SK-N-SH (cell line): ENCODE results near the gene CD70. TPM values are rescaled to one million over a fixed set of nuclear protein-coding genes. Genes with fewer than 3 reads are reported as not detected.
"Not testable (repeated sequence)": the region's sequence is repeated elsewhere in the genome, so short reads cannot be mapped to it uniquely, and the experiment has no call there.

Experiments used
- CTCF ChIA-PET: fragments of 300-600, 350-600 bp; formaldehyde crosslinking; extraction: SDS; loops from one replicate; lab custom pipeline; 2021; lab: Yijun Ruan, JAX
- POLR2A ChIA-PET: fragments of 350-600 bp; sonication (Branson Sonifier 250); formaldehyde crosslinking; extraction: SDS; loops from one replicate; lab custom pipeline; 2020; ENCODE audit warnings: antibody characterized with exemption, inconsistent platforms; lab: Yijun Ruan, JAX
- DNase-seq: peaks from one replicate; pipeline ENCODE4 v3.0.0; 2012
- H2AFZ ChIP-seq: fragments of 200-600 bp; sonication (generic); 2 replicates; pipeline ENCODE4 v1.8.1; 2016; ENCODE audit warnings: antibody characterized with exemption, mild to moderate bottlenecking, low read depth
- H3F3A ChIP-seq: fragments of 200-600 bp; sonication (generic); replicated peaks from 2 replicates; pipeline ENCODE3; 2016; ENCODE audit warnings: antibody characterized with exemption, mild to moderate bottlenecking; ENCODE audit not compliant: insufficient read depth
- H3K27ac ChIP-seq, 2 experiments: fragments of 200-500 bp in 1 of 2; fragments of 200-600 bp in 1 of 2; sonication (Bioruptor generic) in 1 of 2; sonication (generic), shearing (Covaris generic) in 1 of 2; 2 replicates each; pipeline versions ENCODE4 v1.5.1 to v1.6.1; 2014 to 2016; ENCODE audit warnings: low read depth in 2 of 2, inconsistent platforms in 1 of 2, low read length in 1 of 2, mild to moderate bottlenecking in 1 of 2, mixed read lengths in 1 of 2
- H3K27me3 ChIP-seq: fragments of 200-600 bp; sonication (generic), shearing (Covaris generic); 2 replicates; pipeline ENCODE4 v1.6.1; 2016; ENCODE audit warnings: mixed run types; ENCODE audit not compliant: insufficient read depth
- H3K36me3 ChIP-seq, 2 experiments: fragments of 200-500 bp in 1 of 2; fragments of 200-600 bp in 1 of 2; sonication (Bioruptor generic) in 1 of 2; sonication (generic) in 1 of 2; replicated peaks in 1 of 2; 2 replicates each; pipeline versions ENCODE3 to v1.5.1; 2014 to 2016; ENCODE audit warnings: low read length in 1 of 2, mild to moderate bottlenecking in 1 of 2; ENCODE audit not compliant: insufficient read depth in 2 of 2, control insufficient read depth in 1 of 2
- H3K4me1 ChIP-seq, 2 experiments: fragments of 200-500 bp in 1 of 2; fragments of 200-600 bp in 1 of 2; sonication (Bioruptor generic) in 1 of 2; sonication (generic), shearing (Covaris generic) in 1 of 2; 2 replicates each; pipeline versions ENCODE4 v1.5.1 to v1.6.1; 2014 to 2016; ENCODE audit warnings: low read depth in 1 of 2, low read length in 1 of 2, mixed run types in 1 of 2; ENCODE audit not compliant: insufficient read depth in 2 of 2, control insufficient read depth in 1 of 2
- H3K4me2 ChIP-seq: fragments of 200-600 bp; sonication (generic), shearing (Covaris generic); 2 replicates; pipeline ENCODE4 v1.6.1; 2017; ENCODE audit warnings: mixed run types
- H3K4me3 ChIP-seq, 2 experiments: fragments of 200-500 bp in 1 of 2; fragments of 200-600 bp in 1 of 2; sonication (Bioruptor generic) in 1 of 2; sonication (generic), shearing (Covaris generic) in 1 of 2; 2 replicates each; pipeline versions ENCODE4 v1.5.1 to v1.8.1; 2014 to 2016; ENCODE audit warnings: low read depth in 2 of 2, inconsistent platforms in 1 of 2, low read length in 1 of 2, mild to moderate bottlenecking in 1 of 2, mixed read lengths in 1 of 2, moderate library complexity in 1 of 2
- H3K79me2 ChIP-seq: fragments of 200-600 bp; sonication (generic); 2 replicates; pipeline ENCODE4 v1.8.1; 2017; ENCODE audit warnings: mild to moderate bottlenecking; ENCODE audit not compliant: insufficient read depth
- H3K9ac ChIP-seq: fragments of 200-600 bp; sonication (generic); 2 replicates; pipeline ENCODE4 v1.6.1; 2017; ENCODE audit warnings: mixed run types
- H3K9me2 ChIP-seq: fragments of 200-600 bp; sonication (generic); 2 replicates; pipeline ENCODE4 v1.6.1; 2017; ENCODE audit warnings: mixed run types
- H3K9me3 ChIP-seq: fragments of 200-600 bp; sonication (generic); 2 replicates; pipeline ENCODE4 v1.6.1; 2017; ENCODE audit warnings: mixed run types, mild to moderate bottlenecking, moderate library complexity
- H4K20me1 ChIP-seq: fragments of 200-600 bp; sonication (generic); 2 replicates; pipeline ENCODE4 v1.6.1; 2017; ENCODE audit warnings: mild to moderate bottlenecking, mixed run types; ENCODE audit not compliant: insufficient read depth
- CHD2 ChIP-seq: fragments of 150-350 bp; IDR thresholded peaks from 2 replicates; pipeline ENCODE4 v1.6.1; 2018; ENCODE audit warnings: low read length; ENCODE audit not compliant: partially characterized antibody
- FOSL2 ChIP-seq: IDR thresholded peaks from 2 replicates; pipeline ENCODE4 v1.4.0; 2012; ENCODE audit warnings: low read depth, mild to moderate bottlenecking, moderate library complexity, borderline replicate concordance
- FOXJ3 ChIP-seq: sonication (generic); formaldehyde crosslinking; IDR thresholded peaks from 2 replicates; pipeline ENCODE4 v1.5.1; 2020; ENCODE audit warnings: mild to moderate bottlenecking, missing genetic modification reagents
- FOXM1 ChIP-seq: IDR thresholded peaks from 2 replicates; pipeline ENCODE4 v1.4.0; 2012; ENCODE audit warnings: low read depth, mild to moderate bottlenecking
- GATA2 ChIP-seq: sonication (generic); formaldehyde crosslinking; IDR thresholded peaks from 2 replicates; pipeline ENCODE4 v1.5.0; 2020; ENCODE audit warnings: mild to moderate bottlenecking, missing genetic modification reagents
- MXI1 ChIP-seq: IDR thresholded peaks from 2 replicates; pipeline ENCODE4 v1.6.1; 2012; ENCODE audit warnings: mild to moderate bottlenecking, low read depth, low read length, improper control_type of control experiment
- RAD21 ChIP-seq: IDR thresholded peaks from 2 replicates; pipeline ENCODE4 v1.6.1; 2012; ENCODE audit warnings: mild to moderate bottlenecking, low read length
- RCOR1 ChIP-seq: fragments of 150-350 bp; IDR thresholded peaks from 2 replicates; pipeline ENCODE4 v1.6.1; 2017; ENCODE audit warnings: antibody characterized with exemption, low read length
- RXRA ChIP-seq: IDR thresholded peaks from 2 replicates; pipeline ENCODE4 v1.4.0; 2012; ENCODE audit warnings: low read depth, mild to moderate bottlenecking, borderline replicate concordance
- YY1 ChIP-seq: IDR thresholded peaks from 2 replicates; pipeline ENCODE4 v1.4.0; 2012; ENCODE audit warnings: low read depth, mild to moderate bottlenecking
- WGBS: methylation state at CpG from one replicate; pipeline ENCODE4 v1.1.6; 2017; ENCODE audit warnings: low lambda C conversion rate; 5-methylcytosine and 5-hydroxymethylcytosine counted together
- polyA plus RNA-seq, 3 experiments: library from polyadenylated mRNA; depleted of rRNA; stranded (reverse); fragments of >200 nt; gene quantifications; 2 replicates each; pipeline ENCODE4 v1.2.3, GENCODE V29; 2012
- TF ChIP-seq, protein P1 (sequence below): fragments of 150-350 bp; IDR thresholded peaks from 2 replicates; pipeline ENCODE4 v1.6.1; 2017; ENCODE audit warnings: antibody characterized with exemption, low read length, low read depth, borderline replicate concordance
- TF ChIP-seq, protein P2 (sequence below): fragments of 200-600 bp; sonication (generic); IDR thresholded peaks from 2 replicates; pipeline ENCODE4 v1.6.1; 2017; ENCODE audit warnings: antibody characterized with exemption, mild to moderate bottlenecking, moderate library complexity
- TF ChIP-seq, protein P3 (sequence below): IDR thresholded peaks from 2 replicates; pipeline ENCODE4 v1.6.1; 2012; ENCODE audit warnings: mild to moderate bottlenecking, low read depth, low read length, moderate library complexity

Gene CD70
- polyA plus RNA-seq, 1 of the 3 experiments (the other 2 are of a cell fraction) = 142 TPM

DNA sequence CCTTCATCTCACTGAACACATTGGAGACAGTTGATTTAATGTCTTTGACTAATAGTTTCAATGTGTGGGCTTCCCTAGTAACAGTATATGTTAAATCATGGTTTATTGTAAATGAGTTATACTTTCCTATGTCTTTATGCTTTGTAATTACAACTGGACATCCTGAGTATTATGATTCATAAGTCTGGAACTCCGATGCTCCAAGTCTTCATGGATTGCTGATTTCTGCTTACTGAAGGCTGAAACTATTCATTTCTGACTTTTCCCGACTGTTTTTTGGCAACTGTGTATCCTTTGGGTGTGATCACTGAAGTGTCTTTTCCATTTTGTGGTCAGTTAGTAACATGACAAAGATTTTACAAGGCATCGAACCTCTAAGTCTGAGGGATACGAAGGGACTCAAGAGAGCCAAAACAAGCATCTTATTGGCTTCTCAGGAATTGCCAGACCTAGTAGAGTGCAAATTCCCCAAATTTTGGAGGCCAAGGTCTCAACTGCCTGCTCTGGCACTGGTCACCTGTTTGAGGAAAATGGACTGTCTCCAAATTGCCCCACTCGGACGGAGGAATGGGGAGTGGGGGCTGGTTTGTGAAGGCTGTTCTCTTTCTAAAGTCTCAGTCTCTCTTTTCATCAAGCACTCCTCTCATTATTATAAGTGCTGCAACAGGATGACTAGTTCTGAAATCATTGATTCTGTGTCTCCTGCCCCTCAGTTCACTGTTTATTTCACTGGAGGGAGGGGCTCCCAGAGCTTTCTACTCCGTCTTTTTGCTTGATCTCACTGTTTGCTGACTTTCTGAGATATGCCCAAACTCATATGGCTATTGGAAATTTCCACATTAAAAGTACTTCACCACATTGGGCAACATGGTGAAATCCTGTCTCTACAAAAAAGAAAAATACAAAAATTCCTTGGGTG is 20.2 kb upstream of the CD70 start (continued):
- TF ChIP-seq, protein P1, sequence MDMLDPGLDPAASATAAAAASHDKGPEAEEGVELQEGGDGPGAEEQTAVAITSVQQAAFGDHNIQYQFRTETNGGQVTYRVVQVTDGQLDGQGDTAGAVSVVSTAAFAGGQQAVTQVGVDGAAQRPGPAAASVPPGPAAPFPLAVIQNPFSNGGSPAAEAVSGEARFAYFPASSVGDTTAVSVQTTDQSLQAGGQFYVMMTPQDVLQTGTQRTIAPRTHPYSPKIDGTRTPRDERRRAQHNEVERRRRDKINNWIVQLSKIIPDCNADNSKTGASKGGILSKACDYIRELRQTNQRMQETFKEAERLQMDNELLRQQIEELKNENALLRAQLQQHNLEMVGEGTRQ = no peak
- TF ChIP-seq RCOR1 = no peak
- peak; percentile 75 for TF ChIP-seq FOSL2
- TF ChIP-seq FOXM1 = peak; percentile 43; the same call in 1 of the 2 replicates
- TF ChIP-seq CHD2 = no peak
- no peak for TF ChIP-seq YY1
- TF ChIP-seq, protein P2, sequence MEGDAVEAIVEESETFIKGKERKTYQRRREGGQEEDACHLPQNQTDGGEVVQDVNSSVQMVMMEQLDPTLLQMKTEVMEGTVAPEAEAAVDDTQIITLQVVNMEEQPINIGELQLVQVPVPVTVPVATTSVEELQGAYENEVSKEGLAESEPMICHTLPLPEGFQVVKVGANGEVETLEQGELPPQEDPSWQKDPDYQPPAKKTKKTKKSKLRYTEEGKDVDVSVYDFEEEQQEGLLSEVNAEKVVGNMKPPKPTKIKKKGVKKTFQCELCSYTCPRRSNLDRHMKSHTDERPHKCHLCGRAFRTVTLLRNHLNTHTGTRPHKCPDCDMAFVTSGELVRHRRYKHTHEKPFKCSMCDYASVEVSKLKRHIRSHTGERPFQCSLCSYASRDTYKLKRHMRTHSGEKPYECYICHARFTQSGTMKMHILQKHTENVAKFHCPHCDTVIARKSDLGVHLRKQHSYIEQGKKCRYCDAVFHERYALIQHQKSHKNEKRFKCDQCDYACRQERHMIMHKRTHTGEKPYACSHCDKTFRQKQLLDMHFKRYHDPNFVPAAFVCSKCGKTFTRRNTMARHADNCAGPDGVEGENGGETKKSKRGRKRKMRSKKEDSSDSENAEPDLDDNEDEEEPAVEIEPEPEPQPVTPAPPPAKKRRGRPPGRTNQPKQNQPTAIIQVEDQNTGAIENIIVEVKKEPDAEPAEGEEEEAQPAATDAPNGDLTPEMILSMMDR = no peak
- peak; percentile 34; the same call in 1 of the 2 replicates for TF ChIP-seq RXRA
- no peak for TF ChIP-seq GATA2 (CRISPR knock-in tag)
- TF ChIP-seq RAD21 = no peak

DNA sequence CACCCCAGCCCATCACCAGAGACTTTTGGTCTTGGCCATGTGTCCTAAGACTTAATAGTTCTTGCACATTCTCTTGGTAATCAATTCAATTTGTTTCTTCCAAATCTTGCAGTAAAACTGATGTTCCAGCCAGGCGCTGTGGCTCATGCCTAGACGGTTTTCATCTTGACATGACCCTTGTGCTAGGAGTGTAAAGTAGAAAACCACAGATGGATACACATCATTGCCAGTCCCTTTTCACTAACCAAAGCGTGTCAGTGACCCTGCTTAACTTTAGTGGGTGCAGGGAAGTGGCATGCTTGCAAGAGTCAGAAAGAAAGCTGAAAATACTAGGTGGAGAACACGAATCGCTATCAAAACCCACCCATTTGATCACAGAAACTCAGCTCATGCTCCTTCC is 18.0 kb upstream of the CD70 start:
- Histone ChIP-seq H3K4me1 (no peaks in the 10 kb centered on the region), H3K9me3 (no peaks in the 10 kb centered on the region), H3K79me2 (no peaks in the 10 kb centered on the region), H3K9me2 (no peaks in the 10 kb centered on the region), H4K20me1 (no peaks in the 10 kb centered on the region), H3K36me3 (no peaks in the 10 kb centered on the region), H3K9ac (no peak overlapping the region), H3K4me2 (no peak overlapping the region; the same call in 1 of the 2 replicates), H3K27me3 (peaks cover 14% of the 10 kb centered on the region; the same call in 1 of the 2 replicates), H3K4me3 (no peak overlapping the region), H3K27ac (no peak overlapping the region), H2AFZ (no peak overlapping the region), H3F3A (peaks cover 31% of the 10 kb centered on the region)
- TF ChIP-seq MXI1 = no peak
- no peak for TF ChIP-seq CHD2
- TF ChIP-seq, protein P3, sequence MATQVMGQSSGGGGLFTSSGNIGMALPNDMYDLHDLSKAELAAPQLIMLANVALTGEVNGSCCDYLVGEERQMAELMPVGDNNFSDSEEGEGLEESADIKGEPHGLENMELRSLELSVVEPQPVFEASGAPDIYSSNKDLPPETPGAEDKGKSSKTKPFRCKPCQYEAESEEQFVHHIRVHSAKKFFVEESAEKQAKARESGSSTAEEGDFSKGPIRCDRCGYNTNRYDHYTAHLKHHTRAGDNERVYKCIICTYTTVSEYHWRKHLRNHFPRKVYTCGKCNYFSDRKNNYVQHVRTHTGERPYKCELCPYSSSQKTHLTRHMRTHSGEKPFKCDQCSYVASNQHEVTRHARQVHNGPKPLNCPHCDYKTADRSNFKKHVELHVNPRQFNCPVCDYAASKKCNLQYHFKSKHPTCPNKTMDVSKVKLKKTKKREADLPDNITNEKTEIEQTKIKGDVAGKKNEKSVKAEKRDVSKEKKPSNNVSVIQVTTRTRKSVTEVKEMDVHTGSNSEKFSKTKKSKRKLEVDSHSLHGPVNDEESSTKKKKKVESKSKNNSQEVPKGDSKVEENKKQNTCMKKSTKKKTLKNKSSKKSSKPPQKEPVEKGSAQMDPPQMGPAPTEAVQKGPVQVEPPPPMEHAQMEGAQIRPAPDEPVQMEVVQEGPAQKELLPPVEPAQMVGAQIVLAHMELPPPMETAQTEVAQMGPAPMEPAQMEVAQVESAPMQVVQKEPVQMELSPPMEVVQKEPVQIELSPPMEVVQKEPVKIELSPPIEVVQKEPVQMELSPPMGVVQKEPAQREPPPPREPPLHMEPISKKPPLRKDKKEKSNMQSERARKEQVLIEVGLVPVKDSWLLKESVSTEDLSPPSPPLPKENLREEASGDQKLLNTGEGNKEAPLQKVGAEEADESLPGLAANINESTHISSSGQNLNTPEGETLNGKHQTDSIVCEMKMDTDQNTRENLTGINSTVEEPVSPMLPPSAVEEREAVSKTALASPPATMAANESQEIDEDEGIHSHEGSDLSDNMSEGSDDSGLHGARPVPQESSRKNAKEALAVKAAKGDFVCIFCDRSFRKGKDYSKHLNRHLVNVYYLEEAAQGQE = no peak
- TF ChIP-seq FOXJ3 (CRISPR knock-in tag) = no peak
- TF ChIP-seq RCOR1 = no peak
- DNase-seq = no peak
- CTCF ChIA-PET = no interaction called here
- 32% methylated on average over 5 of the region's 5 CpGs for WGBS
- POLR2A ChIA-PET = no interaction called here

DNA sequence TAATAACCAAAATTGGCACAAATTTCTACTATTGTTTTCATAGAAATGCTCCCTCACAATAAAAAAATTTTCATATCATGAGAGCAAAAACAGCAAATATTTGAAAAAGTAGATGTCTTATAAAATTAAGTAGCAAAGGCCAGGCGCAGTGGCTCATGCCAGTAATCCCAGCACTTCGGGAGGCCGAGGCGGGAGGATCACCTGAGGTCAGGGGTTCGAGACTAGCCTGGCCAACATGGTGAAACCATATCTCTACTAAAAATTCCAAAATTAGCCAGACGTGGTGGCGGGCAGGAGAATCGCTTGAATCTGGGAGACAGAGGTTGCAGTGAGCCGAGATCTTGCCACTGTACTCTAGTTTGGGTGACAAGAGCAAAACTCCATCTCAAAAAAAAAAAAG is 17.2 kb upstream of the CD70 start:
- H3K27ac ChIP-seq, H3K4me2 ChIP-seq, H4K20me1 ChIP-seq, H3K79me2 ChIP-seq, H3K9ac ChIP-seq, POLR2A ChIA-PET, DNase-seq, CTCF ChIA-PET, H3K4me3 ChIP-seq, H3K36me3 ChIP-seq, H3K9me2 ChIP-seq, H3K4me1 ChIP-seq, H3K9me3 ChIP-seq, H2AFZ ChIP-seq: not testable (repeated sequence)
- 27% methylated on average over 9 of the region's 9 CpGs for WGBS
- H3K27me3 ChIP-seq = peaks cover 14% of the 10 kb centered on the region; the same call in 1 of the 2 replicates
- peaks cover 31% of the 10 kb centered on the region for H3F3A ChIP-seq
